ENCODE results near the gene CCDC81.

CCDC81 gene

GRCh38 chr11:86440305-86440716, 65.6 kb downstream of the CCDC81 start:
- no peak for DNase-seq

GRCh38 chr11:86440843-86441242, 66.2 kb downstream of the CCDC81 start:
- no peak for DNase-seq

- no peak for DNase-seq
Observed at GRCh38 chr11:86442420-86442819, 67.7 kb downstream of the CCDC81 start.

GRCh38 chr11:86442827-86443226, 68.1 kb downstream of the CCDC81 start:
- no peak for DNase-seq

- DNase-seq, result no peak
Observed at GRCh38 chr11:86443415-86443814, 68.7 kb downstream of the CCDC81 start.

- no peak for DNase-seq
Observed at GRCh38 chr11:86444981-86445380, 70.3 kb downstream of the CCDC81 start.

- DNase-seq, result no peak
Observed at GRCh38 chr11:86446163-86446923, 71.7 kb downstream of the CCDC81 start.

GRCh38 chr11:86446924-86447285, 72.2 kb downstream of the CCDC81 start:
- DNase-seq, result no peak

- no peak for DNase-seq
Observed at GRCh38 chr11:86447763-86448480, 73.2 kb downstream of the CCDC81 start.

- no peak for DNase-seq
Observed at GRCh38 chr11:86449993-86450629, 75.4 kb downstream of the CCDC81 start.

- peak in 1 of 51 donors; percentile 35 for DNase-seq
Observed at GRCh38 chr11:86453290-86454030, 78.8 kb downstream of the CCDC81 start.

GRCh38 chr11:86456075-86456939, 81.6 kb downstream of the CCDC81 start:
- peak in 49 of 51 donors; percentile 3 to 85 (median 47) for DNase-seq

GRCh38 chr11:86458294-86459001, 83.8 kb downstream of the CCDC81 start:
- DNase-seq, result no peak

- no peak for DNase-seq
Observed at GRCh38 chr11:86459002-86459385, 84.3 kb downstream of the CCDC81 start.

- peak in 4 of 51 donors; percentile 2 to 16 (median 7) for DNase-seq
Observed at GRCh38 chr11:86459682-86460460, 85.2 kb downstream of the CCDC81 start.

- DNase-seq, result peak in 1 of 51 donors; percentile 36
Observed at GRCh38 chr11:86460461-86461385, 86.0 kb downstream of the CCDC81 start.

GRCh38 chr11:86461892-86462291, 87.2 kb downstream of the CCDC81 start:
- no peak for DNase-seq

- DNase-seq, result no peak
Observed at GRCh38 chr11:86463120-86463519, 88.4 kb downstream of the CCDC81 start.

Data from hypothalamus (tissue), 51 donors.